Small intestine (tissue), 7 donors: Measurements from ENCODE around the gene ERC2. TPM values are rescaled to one million over a fixed set of nuclear protein-coding genes. Genes with fewer than 3 reads are reported as not detected.

Experiments
- DNase-seq, 2 donors: peaks; one replicate each; pipeline versions ENCODE4 v3.0.0 to v3.0.0-alpha.2; 2013
- FAIRE-seq: peaks from 2 replicates; lab custom pipeline; 2012; peaks lifted over from hg19 to GRCh38; lab: Jason Lieb, UNC
- H3K27ac ChIP-seq, 3 donors: one replicate each; pipeline ENCODE4 v1.5.1; 2013; ENCODE audit warnings: low read length in 2 of 3, mild to moderate bottlenecking in 2 of 3, control low read depth in 1 of 3, inconsistent platforms in 1 of 3, low read depth in 1 of 3, moderate library complexity in 1 of 3
- H3K27me3 ChIP-seq, 3 donors: one replicate each; pipeline ENCODE4 v1.6.1; 2013; ENCODE audit warnings: low read length in 3 of 3, inconsistent platforms in 1 of 3; ENCODE audit not compliant: control insufficient read depth in 3 of 3, insufficient read depth in 3 of 3
- H3K36me3 ChIP-seq, 3 donors: one replicate each; pipeline ENCODE4 v1.6.1; 2013; ENCODE audit warnings: low read length in 3 of 3, inconsistent platforms in 1 of 3, low read depth in 1 of 3, mild to moderate bottlenecking in 1 of 3, moderate library complexity in 1 of 3; ENCODE audit not compliant: control insufficient read depth in 3 of 3, insufficient read depth in 2 of 3
- H3K4me1 ChIP-seq, 3 donors: one replicate each; pipeline ENCODE4 v1.6.1; 2013; ENCODE audit warnings: low read length in 2 of 3, inconsistent platforms in 1 of 3, low read depth in 1 of 3, mild to moderate bottlenecking in 1 of 3, moderate library complexity in 1 of 3; ENCODE audit not compliant: control insufficient read depth in 3 of 3, insufficient read depth in 2 of 3
- H3K4me3 ChIP-seq, 3 donors: one replicate each; pipeline ENCODE4 v1.5.1; 2013; ENCODE audit warnings: low read length in 3 of 3, control low read depth in 1 of 3, inconsistent platforms in 1 of 3, low read depth in 1 of 3, mild to moderate bottlenecking in 1 of 3, moderate library complexity in 1 of 3
- H3K9me3 ChIP-seq, 2 donors: one replicate each; pipeline ENCODE4 v1.6.1; 2013; ENCODE audit warnings: low read depth in 1 of 2, low read length in 1 of 2; ENCODE audit not compliant: control insufficient read depth in 2 of 2, insufficient read depth in 1 of 2
- WGBS, 3 donors: extraction: QIAGEN DNeasy Blood & Tissue Kit; methylation state at CpG; one replicate each; pipeline ENCODE4 v1.1.7; 2013; 5-methylcytosine and 5-hydroxymethylcytosine counted together
- polyA plus RNA-seq, 4 donors: library from polyadenylated mRNA; stranded (reverse) in 3 of 4; unstranded in 1 of 4; fragments of 200-250 nt in 3 of 4; fragments of 120-200 nt in 1 of 4; gene quantifications; one replicate each; pipeline versions ENCODE4 v1.2.1 to v1.2.3, GENCODE V29; 2013
- donor health status: healthy with polysubstance abuse.
- donor health status: control.
- donor health status: control.
- donor health status: Bipolar disorder and iron deficiency.
- donor health status: healthy.

ERC2 gene
- polyA plus RNA-seq, 4 donors, result 0.73 to 2.0 TPM; not detected in 2

DNA sequence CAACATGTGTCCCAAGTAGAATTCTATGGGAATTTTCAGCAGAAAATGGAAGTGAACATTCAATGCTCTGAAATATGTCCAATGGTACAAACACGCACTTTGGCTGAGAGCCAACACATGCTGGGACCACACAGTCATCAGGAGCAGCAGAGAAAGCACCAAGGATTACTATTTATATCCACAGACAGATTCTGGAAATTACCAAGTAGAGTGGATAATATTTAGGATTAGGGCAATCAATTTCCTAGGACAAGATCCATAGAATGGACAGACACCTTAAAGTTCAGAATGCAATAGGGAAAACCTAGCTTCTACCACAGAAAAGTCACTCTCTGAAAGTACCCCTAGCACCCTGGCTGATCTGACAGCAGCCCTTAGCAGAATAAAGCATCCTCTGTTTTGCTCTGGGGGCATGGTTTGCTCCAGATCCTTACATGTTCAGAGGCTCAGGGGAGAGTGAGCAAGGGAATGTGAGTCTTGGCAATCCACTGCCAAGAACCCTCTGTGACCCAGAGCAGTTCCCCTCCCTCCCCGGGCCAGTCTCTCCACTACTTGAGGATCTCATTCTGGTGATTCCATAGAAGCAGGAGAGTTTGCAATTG, 775.2 kb downstream of the ERC2 start:
- 42 to 58% (median 56%) methylated on average over 2 of the region's 2 CpGs for WGBS, 3 donors
- DNase-seq, result no peak
- H3K4me1 ChIP-seq, result no peaks in the 10 kb centered on the region
- H3K27me3 ChIP-seq, result peaks cover 0 to 2% (median 0%) of the 10 kb centered on the region in 3 donors
- no peaks in the 10 kb centered on the region for H3K9me3 ChIP-seq
- no peak for FAIRE-seq
- H3K36me3 ChIP-seq, result no peaks in the 10 kb centered on the region
- H3K4me3 ChIP-seq, result no peak overlapping the region
- H3K27ac ChIP-seq, result no peak overlapping the region

- H3K4me1 ChIP-seq, result no peaks in the 10 kb centered on the region
- peaks cover 0 to 2% (median 0%) of the 10 kb centered on the region in 3 donors for H3K27me3 ChIP-seq
- no peak overlapping the region for H3K4me3 ChIP-seq
- no peaks in the 10 kb centered on the region for H3K36me3 ChIP-seq
- H3K27ac ChIP-seq, result no peak overlapping the region
- H3K9me3 ChIP-seq, result no peaks in the 10 kb centered on the region
- 62 to 76% (median 75%) methylated on average over 1 of the region's 1 CpG for WGBS, 3 donors
- FAIRE-seq (no peak), DNase-seq (no peak)
Measured at GRCh38 chr3:55692295-55692956, 775.8 kb downstream of the ERC2 start.

GRCh38 chr3:55691141-55691540, 777.1 kb downstream of the ERC2 start:
- WGBS, 3 donors, result 68 to 74% (median 68%) methylated on average over 4 of the region's 4 CpGs
- FAIRE-seq (no peak), DNase-seq (no peak)
- Histone ChIP-seq H3K27ac (no peak overlapping the region), H3K4me3 (no peak overlapping the region), H3K9me3 (no peaks in the 10 kb centered on the region), H3K27me3 (peaks cover 0 to 2% (median 0%) of the 10 kb centered on the region in 3 donors), H3K4me1 (no peaks in the 10 kb centered on the region), H3K36me3 (no peaks in the 10 kb centered on the region)

DNA sequence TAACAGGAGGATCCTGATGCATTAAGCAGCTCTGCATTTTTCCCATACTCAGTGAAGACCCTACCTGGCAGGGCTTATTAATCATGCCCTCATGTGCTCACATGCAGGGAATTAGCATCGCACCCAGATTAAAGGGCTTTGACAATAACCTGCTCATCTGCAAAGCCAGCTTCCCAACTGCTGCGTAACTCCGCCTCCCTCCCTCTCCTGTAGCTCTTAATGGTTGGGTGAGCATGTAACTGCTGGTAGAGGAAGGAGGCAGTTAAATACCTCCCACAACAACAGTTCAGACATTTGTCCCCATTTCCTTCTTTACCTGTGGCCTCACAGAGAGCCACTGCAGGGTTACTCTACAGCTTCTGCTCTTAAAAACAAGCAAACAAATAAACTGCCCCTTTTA, 777.5 kb downstream of the ERC2 start:
- H3K9me3 ChIP-seq, result no peaks in the 10 kb centered on the region
- no peaks in the 10 kb centered on the region for H3K36me3 ChIP-seq
- 65 to 82% (median 69%) methylated on average over 3 of the region's 3 CpGs for WGBS, 3 donors
- no peak overlapping the region for H3K4me3 ChIP-seq
- peaks cover 0 to 2% (median 0%) of the 10 kb centered on the region in 3 donors for H3K27me3 ChIP-seq
- FAIRE-seq (no peak), DNase-seq (no peak)
- H3K27ac ChIP-seq, result no peak overlapping the region
- H3K4me1 ChIP-seq, result no peaks in the 10 kb centered on the region

DNA sequence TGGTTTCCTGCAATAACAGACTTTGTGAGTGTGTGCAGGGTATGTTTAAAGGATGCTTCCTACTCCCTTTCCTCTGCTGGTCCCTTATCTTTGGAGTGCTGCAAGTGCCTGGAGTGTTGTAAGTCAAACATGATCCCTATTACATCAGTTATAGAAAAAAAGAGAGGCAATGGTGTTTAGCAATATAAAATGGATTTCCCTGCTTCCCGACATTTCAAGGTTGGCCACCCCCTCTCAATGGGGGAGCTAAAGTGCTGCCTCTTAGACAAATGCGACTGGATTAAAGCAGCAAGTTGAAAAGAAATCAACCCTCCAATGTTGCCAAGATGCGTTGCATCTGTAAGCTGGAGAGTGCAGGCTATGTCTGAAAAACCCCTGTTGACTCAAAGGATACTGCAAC, 778.1 kb downstream of the ERC2 start:
- Histone ChIP-seq H3K27ac (no peak overlapping the region), H3K27me3 (peaks cover 0 to 2% (median 0%) of the 10 kb centered on the region in 3 donors), H3K9me3 (no peaks in the 10 kb centered on the region), H3K4me1 (no peaks in the 10 kb centered on the region), H3K4me3 (no peak overlapping the region), H3K36me3 (no peaks in the 10 kb centered on the region)
- FAIRE-seq (no peak), DNase-seq (no peak)
- 44 to 54% (median 45%) methylated on average over 3 of the region's 3 CpGs for WGBS, 3 donors

- FAIRE-seq, result no peak
- H3K4me3 ChIP-seq, result no peak overlapping the region
Measured at GRCh38 chr3:55688154-55688553, 780.1 kb downstream of the ERC2 start.

GRCh38 chr3:55687526-55687925, 780.7 kb downstream of the ERC2 start:
- Histone ChIP-seq H3K36me3 (no peaks in the 10 kb centered on the region), H3K9me3 (no peaks in the 10 kb centered on the region), H3K4me1 (no peaks in the 10 kb centered on the region), H3K27me3 (peaks cover 0 to 2% (median 0%) of the 10 kb centered on the region in 3 donors), H3K4me3 (no peak overlapping the region), H3K27ac (no peak overlapping the region)
- FAIRE-seq (no peak), DNase-seq (no peak)
- 65 to 76% (median 76%) methylated on average over 5 of the region's 5 CpGs for whole genome bisulfite sequencing, 3 donors

More at GRCh38 chr3:55688154-55688553, 780.1 kb downstream of the ERC2 start:
- DNase-seq, result no peak
- no peak overlapping the region for H3K27ac ChIP-seq
- no peaks in the 10 kb centered on the region for H3K36me3 ChIP-seq
- H3K4me1 ChIP-seq, result no peaks in the 10 kb centered on the region
- peaks cover 0 to 2% (median 0%) of the 10 kb centered on the region in 3 donors for H3K27me3 ChIP-seq
- H3K9me3 ChIP-seq, result no peaks in the 10 kb centered on the region
- 70 to 89% (median 71%) methylated on average over 3 of the region's 3 CpGs for WGBS, 3 donors

DNA sequence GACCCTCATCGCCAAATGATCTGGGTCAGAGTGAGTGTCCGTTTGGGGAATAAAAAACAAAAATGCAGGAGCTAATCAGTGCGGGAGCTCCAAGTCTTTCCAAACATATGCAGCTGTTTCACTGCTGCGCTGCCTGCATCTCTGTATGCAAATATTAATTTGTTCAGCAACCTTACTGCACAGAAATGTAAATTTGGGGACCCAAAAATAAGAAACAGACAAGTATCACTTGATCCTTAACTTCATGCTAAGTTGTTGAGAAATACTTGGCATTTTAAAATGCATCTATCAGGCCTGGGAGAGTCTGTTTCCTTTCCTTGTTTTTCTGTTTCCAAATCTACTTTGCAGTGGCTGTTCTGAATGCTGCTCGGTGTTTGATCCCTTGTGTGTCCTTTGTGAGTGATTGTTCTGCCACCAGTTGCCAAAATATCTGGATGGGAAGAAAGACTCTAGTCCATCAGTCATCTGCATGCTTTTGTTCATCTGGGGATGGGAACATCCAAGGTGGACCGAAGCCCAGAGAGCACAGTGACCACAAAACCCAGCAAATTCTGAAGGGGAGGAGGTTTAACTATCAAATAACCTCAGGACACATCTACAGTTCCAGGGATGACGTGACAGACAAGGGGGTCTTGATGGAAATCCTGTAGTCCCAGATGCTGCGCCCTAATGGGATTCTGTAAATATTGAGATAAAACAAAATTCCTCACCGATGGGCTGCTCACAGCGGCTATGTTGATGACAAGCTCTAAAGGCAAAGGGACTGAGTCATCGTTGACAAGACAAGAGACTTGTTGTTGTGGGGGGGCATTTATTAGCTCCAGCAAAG, 781.6 kb downstream of the ERC2 start:
- peaks cover 0 to 2% (median 0%) of the 10 kb centered on the region in 3 donors for H3K27me3 ChIP-seq
- no peaks in the 10 kb centered on the region for H3K9me3 ChIP-seq
- no peaks in the 10 kb centered on the region for H3K36me3 ChIP-seq
- DNase-seq (no peak), FAIRE-seq (no peak)
- 61 to 67% (median 63%) methylated on average over 11 of the region's 11 CpGs for WGBS, 3 donors
- no peaks in the 10 kb centered on the region for H3K4me1 ChIP-seq
- no peak overlapping the region for H3K27ac ChIP-seq
- no peak overlapping the region for H3K4me3 ChIP-seq
